GM18951 (cell line): Measurements from ENCODE around the gene GGACT.

ENCODE experiments used
- POLR2A ChIP-seq: IDR thresholded peaks from 4 replicates; pipeline ENCODE4 v1.6.1; 2011; ENCODE audit warnings: mild to moderate bottlenecking; ENCODE audit not compliant: insufficient read length, insufficient read depth; ENCODE audit errors: extremely low read depth
- in situ Hi-C: fragments of 300-500 bp; cut with MboI; formaldehyde crosslinking; loops from one replicate; pipeline ENCODE4 v1.12.0; 2022; ENCODE audit warnings: low sequenced_read_pairs, mixed read lengths, inconsistent platforms; ENCODE audit not compliant: unreplicated experiment

GGACT gene

DNA sequence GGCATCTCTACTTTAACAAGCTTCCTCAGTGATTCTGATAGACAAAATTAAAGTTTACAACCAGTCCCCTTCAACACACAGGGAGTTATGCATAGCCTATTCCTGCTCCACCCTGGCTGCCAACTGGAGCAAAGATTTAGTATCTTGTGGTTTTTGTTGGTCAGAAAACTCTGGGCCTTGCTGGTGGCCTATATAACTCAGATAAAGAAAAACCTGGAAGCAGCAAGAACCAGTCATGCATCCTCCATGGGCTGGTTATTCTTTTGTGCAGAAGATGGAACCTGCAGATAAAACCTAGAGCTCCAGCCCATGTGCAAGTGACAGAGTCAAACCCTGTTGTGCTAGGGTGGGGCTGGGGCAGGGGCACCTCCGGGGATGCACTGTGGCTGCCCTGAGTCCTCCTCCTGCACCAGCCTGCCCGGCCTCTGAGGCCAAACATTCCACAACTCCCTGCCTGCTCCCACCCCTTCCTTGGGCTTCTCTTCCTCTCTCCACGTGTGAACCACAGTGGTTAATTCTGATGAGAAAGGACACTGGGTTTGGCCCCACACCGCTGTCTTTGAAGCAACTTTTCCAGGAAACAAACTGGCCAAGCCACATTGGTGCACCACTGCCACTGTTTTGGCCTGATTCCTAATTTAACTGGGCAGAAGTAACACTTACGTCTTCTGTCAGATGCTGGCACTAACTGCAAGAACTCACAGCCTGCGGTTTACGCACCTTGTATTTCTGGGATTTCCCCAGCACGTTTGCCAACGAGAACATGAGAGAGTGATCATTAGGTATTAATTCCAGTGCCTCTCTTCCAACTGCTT, 23.3 kb upstream of the GGACT start:
- no peak for TF ChIP-seq POLR2A
- in situ Hi-C loops, result no loop called here

DNA sequence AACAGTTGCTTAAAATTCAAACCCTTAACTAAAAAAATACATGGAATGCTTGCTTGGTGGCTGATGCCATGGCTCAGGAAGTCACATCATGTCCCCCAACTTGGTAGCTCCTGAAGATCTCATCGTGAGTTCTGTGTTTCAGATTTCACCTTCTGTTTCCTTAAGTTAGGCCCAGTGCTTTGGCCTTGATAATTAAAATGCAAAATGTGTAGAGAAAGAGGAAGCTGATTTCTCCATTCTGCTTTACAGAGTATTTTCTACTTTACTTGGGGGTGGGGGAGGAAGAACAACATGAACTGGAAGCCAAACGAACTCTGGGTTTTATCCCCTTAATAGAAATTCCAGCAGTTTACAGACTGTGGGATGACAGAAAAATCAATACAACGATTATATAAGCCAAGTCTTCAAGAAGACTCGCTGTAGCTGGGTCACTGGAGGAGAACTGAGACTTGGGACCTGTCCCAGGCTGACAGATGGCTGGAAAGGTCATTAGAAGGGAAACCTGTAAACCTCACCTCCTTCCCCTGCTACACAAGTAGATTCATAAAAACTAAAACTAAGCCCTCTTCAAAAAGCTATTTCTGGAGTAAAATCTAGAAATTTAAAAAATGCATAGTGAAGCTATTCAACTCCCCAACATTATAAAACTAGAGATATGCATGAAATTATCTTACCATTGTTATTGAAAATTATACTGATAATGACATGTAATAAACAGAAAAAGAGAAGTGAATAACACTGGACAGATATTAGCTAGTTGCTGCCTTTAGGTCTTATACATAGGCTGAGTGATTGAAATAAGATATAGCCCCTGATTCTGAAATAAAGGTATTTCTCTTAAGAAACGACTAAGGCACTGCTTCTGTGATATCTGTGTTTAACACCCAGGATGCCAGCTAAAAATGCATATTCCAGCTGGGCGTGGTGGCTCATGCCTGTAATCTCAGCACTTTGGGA, 22.1 kb upstream of the GGACT start:
- in situ Hi-C loops, result no loop called here
- TF ChIP-seq POLR2A, result no peak

DNA sequence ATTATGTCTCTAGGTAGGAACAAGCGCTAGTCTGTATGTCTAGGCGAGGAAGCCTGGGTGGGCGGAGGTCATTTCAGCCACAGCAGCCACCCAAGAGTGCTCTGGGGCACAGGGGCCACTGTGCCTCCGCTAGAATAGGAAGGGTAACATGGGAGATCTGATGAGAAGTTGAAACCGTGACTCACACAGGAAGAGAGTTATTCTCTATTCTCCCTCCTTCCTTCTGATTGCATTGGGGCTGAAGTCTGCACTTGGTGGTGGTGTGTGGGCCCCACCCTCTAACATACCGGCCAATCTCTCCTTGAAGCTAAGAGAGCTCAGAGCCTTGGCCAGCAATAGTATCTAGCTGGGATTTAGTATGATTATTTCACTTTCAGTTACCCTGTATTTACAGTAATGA, 20.3 kb upstream of the GGACT start:
- no peak for TF ChIP-seq POLR2A
- in situ Hi-C loops, result no loop called here

DNA sequence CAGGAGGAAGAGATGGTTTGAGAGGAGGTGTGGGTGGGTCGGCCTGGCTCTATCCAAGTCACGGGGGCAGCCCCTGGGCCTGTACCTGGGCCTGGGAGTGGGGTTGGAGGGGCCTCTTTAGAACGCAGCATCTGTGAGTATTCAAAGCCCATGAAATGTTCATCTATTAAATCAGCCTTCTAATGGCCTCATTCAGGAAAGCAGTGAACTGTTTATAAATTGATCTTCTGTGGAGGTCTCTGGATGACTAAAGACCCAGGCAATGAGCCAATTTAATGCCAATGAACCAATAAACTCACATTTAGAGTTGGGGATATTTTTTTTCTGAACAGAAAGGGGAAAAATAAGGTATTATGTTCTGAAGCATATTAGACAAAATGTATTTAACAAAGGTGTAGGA, 19.9 kb upstream of the GGACT start:
- in situ Hi-C loops, result no loop called here
- TF ChIP-seq POLR2A, result no peak

DNA sequence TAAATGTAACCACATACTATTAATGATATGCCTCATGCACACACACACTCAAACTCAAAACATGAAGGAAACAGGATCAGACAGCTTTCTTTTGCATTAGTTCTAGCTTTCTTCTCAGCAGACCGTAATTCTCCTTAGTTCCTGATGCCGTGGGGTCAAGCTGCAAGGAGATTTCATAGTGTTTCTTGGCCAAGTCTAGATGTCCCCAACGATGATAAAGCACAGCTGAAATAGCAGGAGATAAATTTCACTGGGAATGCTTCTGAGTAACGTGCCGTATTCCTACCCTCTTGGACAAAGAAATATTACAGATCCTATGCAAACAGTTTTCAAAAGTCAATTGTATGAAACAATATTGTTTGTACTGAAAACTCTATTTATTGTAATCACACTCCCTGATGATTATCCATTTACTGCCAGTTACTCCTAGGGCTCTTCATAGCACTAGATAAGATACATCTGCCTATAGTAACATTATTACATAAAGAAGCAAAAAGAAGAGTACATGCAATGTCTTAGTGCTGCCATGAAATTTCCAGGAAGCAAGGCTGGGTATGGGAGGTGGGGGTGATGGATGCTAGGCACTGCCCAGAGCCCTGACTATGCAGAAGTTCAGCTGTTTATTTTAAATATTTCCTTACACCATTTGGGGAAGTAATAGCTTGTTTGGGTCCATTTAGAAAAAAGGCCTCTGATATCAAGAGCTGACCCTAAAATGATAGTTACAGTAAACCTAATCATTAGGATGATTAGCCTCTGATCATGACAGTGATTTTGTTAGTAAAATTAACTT, 16.5 kb upstream of the GGACT start:
- in situ Hi-C loops, result no loop called here
- TF ChIP-seq POLR2A, result no peak

DNA sequence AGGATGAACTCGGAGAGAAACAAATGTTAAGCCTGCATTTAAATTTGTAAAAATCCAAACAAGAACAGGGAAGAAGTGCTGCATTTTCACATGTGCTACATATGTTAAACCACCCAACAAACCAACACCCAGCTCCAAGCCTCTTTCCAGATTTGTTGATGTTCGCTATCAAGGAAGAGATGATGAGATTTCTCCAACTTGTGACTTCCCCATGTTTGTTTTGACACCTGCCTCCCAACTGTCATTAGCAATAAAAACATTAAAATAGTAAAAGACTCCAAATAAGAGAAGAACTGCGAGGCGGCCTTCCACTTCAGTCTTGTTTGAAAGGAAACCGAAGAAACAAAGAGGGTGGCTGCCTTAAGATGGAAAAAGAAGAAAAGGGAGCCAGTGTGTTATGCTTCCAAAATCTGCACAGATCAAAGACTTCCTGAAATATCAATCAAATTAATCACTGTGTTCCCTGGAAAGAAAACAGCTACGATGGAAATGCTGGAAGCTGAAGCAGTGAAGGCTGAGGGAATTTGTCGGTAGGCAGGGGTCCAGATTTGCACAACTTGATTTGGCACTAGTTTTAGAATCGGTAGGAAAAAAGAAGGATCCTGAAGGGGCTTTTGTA, 14.0 kb upstream of the GGACT start:
- in situ Hi-C loops, result no loop called here
- no peak for TF ChIP-seq POLR2A

DNA sequence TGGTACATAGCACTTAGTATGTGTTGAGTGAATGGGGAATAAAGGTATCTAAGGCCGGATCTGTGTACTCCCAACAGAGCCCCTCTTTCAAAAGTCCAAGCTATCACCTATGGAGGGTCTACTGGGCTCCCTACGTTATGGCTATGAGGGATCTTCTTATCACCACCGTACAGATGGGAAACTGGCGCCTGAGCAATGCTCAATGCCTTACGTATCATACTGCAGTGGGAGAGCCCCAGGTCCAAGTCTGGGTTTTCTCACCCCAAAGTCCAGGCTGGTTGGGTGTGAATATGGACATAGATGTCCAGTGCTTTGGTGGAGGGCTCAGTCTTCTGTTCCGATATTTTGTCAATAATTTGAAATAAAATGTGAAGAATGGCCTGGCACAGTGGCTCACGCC, 13.1 kb upstream of the GGACT start:
- in situ Hi-C loops, result no loop called here

DNA sequence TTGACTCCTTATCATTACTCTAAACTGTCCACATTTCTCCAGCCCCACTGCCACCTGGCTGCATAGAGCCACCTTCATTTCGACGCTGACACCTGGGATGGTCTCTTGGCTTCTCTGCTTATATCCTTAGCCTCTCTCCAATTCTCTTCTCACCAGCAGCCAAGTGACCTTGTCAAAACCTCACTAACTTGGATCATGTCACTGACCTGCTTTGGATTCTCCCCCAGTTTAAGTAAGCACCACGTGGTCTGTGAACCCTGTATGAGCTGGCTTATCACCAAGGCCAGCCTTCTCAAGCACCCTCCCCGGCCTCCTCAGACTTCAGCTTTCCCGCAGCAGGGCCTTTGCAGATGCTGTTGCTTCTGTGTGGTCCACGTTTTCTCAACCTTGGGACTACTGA, 12.3 kb upstream of the GGACT start:
- in situ Hi-C loops, result no loop called here

More for the DNA sequence above, 13.1 kb upstream of the GGACT start:
- no peak for TF ChIP-seq POLR2A

DNA sequence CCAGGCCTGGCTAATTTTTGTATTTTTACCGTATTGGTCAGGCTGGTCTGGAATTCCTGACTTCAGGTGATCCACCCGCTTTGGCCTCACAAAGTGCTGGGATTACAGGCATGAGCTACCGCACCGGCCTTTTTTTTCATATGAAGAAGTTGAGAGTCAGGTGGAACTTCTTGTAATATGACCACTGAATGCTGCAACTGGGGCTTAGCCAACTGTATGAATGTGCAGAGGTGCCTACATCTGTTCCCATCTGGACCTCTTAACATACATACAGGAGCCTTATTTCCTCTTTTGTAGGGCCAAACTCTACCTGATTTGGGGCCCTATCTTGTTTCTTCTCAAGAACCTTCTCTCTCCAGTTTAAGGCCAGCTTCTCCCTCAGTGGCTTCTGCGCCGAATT, 11.9 kb upstream of the GGACT start:
- TF ChIP-seq POLR2A, result no peak

More for the DNA sequence above, 12.3 kb upstream of the GGACT start:
- TF ChIP-seq POLR2A, result no peak

DNA sequence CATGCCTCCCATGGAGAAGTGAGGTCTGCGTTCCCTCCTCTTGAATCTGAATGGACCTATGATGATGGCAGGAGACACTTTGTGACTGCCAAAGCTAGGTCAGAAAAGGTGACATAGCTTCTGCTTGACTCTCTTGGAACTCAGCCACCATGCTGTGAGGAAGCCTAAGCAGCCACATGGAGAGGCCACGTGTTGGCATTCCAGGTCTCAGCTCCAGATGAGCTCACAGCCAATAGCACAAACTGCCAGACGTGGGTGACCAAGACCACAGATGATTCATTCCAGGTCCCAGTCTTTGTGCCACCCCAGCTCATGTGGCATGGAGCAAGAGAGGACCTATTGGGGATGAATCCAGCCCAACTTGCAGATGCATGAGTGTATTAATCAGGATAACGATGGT, 8.7 kb upstream of the GGACT start:
- TF ChIP-seq POLR2A, result no peak
- in situ Hi-C loops, result no loop called here

More for the DNA sequence above, 11.9 kb upstream of the GGACT start:
- in situ Hi-C loops, result no loop called here

DNA sequence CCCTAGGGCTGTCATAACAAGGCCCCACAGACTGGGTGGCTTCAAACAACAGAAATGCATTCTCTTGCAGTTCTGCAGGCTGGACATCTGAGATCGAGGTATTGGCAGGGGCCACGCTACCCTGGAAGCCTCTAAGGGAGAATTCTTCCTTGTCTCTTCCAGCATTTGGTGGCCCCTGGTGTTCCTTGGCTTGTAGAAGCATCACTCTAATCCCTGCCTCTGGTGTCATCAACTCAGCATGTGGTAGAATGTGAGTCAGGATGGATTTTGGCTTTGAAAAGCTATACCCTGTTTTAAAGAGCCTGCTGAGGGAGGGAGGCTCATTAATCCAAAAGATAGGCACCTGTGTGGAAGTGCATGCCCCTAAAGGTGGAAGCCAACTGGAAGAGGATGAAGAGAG, 7.9 kb upstream of the GGACT start:
- no peak for TF ChIP-seq POLR2A
- in situ Hi-C loops, result no loop called here

DNA sequence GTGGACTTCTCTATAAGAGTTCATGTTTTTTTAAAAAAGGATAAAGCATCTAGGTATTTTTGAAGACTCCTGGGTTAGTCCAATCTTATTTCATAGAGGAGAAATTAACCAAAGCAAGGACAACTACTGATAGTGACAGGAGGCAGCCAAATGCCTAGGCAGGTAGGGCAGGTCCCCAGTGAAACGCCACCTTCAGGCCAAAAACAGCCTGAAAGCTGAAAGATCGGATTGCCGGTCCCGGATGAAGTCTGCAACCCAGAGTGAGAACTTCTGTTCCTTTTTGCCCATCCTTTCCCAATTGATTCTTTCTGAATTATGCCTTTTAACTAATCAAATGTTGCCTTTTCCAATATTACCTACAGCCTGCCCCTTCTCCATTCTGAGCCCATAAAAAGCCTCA, 6.1 kb upstream of the GGACT start:
- in situ Hi-C loops, result no loop called here
- no peak for TF ChIP-seq POLR2A
